Ovary (tissue), 9 donors: ENCODE results near the gene PAK4. TPM values are rescaled to one million over a fixed set of nuclear protein-coding genes. Genes with fewer than 3 reads are reported as not detected.

Experiments used
- DNase-seq, 5 donors: peaks; one replicate each; pipeline ENCODE4 v3.0.0-alpha.2; 2019 to 2020
- H3K27ac ChIP-seq, 2 donors: fragments of 200-600 bp; one replicate each; pipeline versions ENCODE4 v1.5.1 to v1.8.0; 2019 to 2022
- H3K27me3 ChIP-seq: fragments of 200-600 bp; one replicate; pipeline ENCODE4 v1.8.0; 2022
- H3K36me3 ChIP-seq: fragments of 200-600 bp; sonication (generic); one replicate; pipeline ENCODE4 v1.5.1; 2019
- H3K4me1 ChIP-seq: one replicate; pipeline ENCODE4 v1.8.1; 2013; ENCODE audit warnings: mild to moderate bottlenecking, moderate library complexity; ENCODE audit not compliant: insufficient read depth
- H3K4me3 ChIP-seq: fragments of 200-600 bp; sonication (generic); one replicate; pipeline ENCODE4 v1.5.1; 2017
- H3K9me3 ChIP-seq, 2 donors: fragments of 200-600 bp in 1 of 2; sonication (generic) in 1 of 2; one replicate each; pipeline versions ENCODE4 v1.5.1 to v1.8.1; 2013 to 2019; ENCODE audit warnings: mild to moderate bottlenecking in 1 of 2, moderate library complexity in 1 of 2
- EP300 ChIP-seq: sonication (generic); formaldehyde crosslinking; IDR thresholded peaks from one replicate; pipeline ENCODE4 v1.6.1; 2017; ENCODE audit warnings: antibody characterized with exemption
- POLR2A ChIP-seq: fragments of 450-650 bp; IDR thresholded peaks from one replicate; pipeline ENCODE4 v1.6.1; 2017; ENCODE audit warnings: antibody characterized with exemption, mild to moderate bottlenecking, moderate library complexity
- WGBS, 3 donors: extraction: QIAGEN DNeasy Blood & Tissue Kit in 1 of 3; methylation state at CpG; one replicate each; pipeline versions ENCODE4 v1.1.5 to v1.1.7; 2013 to 2017; 5-methylcytosine and 5-hydroxymethylcytosine counted together
- intact Hi-C, 4 donors: fragments of 100-400 bp; cut with DNase I; formaldehyde crosslinking; loops; one replicate each; pipeline versions ENCODE4 v1.11.0 to v1.15.1; 2022 to 2023
- polyA plus RNA-seq, 2 donors: library from polyadenylated mRNA; stranded (reverse); fragments of 200-250 nt in 1 of 2; fragments of 350-450 nt in 1 of 2; fragmentation: Illumina TruSeq in 1 of 2; extraction: RNeasy Lipid Tissue Mini Kit (QIAGEN cat#74804) in 1 of 2; gene quantifications; one replicate each; pipeline ENCODE4 v1.2.3, GENCODE V29; 2013 to 2014
- total RNA-seq, 7 donors: library from RNA; depleted of rRNA in 2 of 7; stranded (reverse); fragments of >200 nt in 2 of 7; fragmentation: NEBNext Ultra II Directional in 3 of 7; extraction: Animal tissue kit (Norgen Biotek cat#: 25700) in 3 of 7; gene quantifications; one replicate each; pipeline versions ENCODE4 v1.1.0 to v1.2.4, GENCODE V29; 2016 to 2023
- TF ChIP-seq, protein P1 (sequence below), 3 donors: fragments of 450-650 bp in 2 of 3; fragments of 200-600 bp in 1 of 3; IDR thresholded peaks; one replicate each; pipeline versions ENCODE4 v1.5.1 to v1.8.0; 2016 to 2022; ENCODE audit warnings: antibody characterized with exemption in 3 of 3, mild to moderate bottlenecking in 1 of 3
- donor health status: DM: no; HTN: no; CAD: no; lungs with moderate emphysema.
- donor health status: DM: no; HTN: no; CAD: no.
- donor health status: Bipolar disorder and iron deficiency.
- donor health status: DM: yes; HTN: yes; CAD: no.
- donor health status: DM: no; HTN: no; CAD: no.
- donor health status: DM: yes; HTN: yes; CAD: no.

PAK4 gene
- total and polyA plus RNA-seq, 9 donors: 10.4 to 62.2 (median 35.4) TPM

DNA sequence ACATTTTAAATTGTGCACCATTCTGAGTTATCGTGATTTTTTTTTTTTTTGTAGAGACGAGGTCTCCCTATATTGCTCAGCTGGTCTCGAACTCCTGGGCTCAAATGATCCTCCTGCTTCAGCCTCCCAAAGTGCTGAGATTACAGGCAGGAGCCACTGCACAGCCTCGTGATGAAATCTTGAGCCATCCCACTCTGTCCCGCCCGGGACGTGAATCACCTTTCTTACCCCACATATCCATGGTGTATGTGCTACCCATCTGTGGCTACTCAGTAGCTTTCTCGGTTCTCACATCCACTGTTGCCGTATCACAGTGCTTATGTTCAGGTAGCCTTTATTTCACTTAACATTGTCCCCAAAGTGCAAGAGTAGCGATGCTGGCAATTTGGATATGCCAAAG is 26.5 kb downstream of the PAK4 start:
- intact Hi-C loops: no loop called here
- WGBS, 3 donors: 91 to 94% (median 92%) methylated on average over 10 of the region's 10 CpGs
- H3K27me3 ChIP-seq: no peaks in the 10 kb centered on the region
- no peak for DNase-seq
- H3K36me3 ChIP-seq: no peaks in the 10 kb centered on the region
- TF ChIP-seq, protein P1, sequence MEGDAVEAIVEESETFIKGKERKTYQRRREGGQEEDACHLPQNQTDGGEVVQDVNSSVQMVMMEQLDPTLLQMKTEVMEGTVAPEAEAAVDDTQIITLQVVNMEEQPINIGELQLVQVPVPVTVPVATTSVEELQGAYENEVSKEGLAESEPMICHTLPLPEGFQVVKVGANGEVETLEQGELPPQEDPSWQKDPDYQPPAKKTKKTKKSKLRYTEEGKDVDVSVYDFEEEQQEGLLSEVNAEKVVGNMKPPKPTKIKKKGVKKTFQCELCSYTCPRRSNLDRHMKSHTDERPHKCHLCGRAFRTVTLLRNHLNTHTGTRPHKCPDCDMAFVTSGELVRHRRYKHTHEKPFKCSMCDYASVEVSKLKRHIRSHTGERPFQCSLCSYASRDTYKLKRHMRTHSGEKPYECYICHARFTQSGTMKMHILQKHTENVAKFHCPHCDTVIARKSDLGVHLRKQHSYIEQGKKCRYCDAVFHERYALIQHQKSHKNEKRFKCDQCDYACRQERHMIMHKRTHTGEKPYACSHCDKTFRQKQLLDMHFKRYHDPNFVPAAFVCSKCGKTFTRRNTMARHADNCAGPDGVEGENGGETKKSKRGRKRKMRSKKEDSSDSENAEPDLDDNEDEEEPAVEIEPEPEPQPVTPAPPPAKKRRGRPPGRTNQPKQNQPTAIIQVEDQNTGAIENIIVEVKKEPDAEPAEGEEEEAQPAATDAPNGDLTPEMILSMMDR (IDR thresholded peaks at IDR 0.05): no peak
- TF ChIP-seq EP300: no peak
- no peak for TF ChIP-seq POLR2A
- H3K4me3 ChIP-seq: no peak overlapping the region
- peaks cover 11% of the 10 kb centered on the region for H3K4me1 ChIP-seq
- no peak overlapping the region for H3K27ac ChIP-seq
- H3K9me3 ChIP-seq: no peaks in the 10 kb centered on the region

DNA sequence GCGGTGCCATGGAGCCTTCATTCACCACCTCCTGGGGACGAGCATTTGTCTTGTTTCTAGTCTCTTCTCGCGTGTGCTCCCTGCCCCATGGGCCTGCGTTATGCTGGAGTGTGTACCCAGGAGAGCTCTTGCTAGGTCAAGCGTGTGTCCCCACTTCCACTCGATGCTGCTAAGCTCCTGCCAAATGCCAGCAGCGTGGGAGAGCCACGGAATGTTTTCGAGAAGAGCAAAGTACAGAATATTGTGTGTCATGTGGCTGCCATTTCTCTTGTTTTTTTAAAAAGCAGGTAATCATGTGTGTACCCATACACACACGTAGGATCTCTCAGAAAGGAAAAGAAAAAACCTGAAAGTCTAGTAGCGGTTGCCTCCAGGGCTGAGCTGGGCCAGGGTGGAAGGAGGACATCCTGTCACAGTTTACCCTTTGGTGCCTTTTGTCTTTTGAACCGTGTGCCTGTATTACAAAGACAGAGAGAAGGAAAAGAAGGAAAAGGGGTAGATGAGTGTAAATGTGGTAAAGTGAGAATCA is 28.6 kb downstream of the PAK4 start:
- no peaks in the 10 kb centered on the region for H3K27me3 ChIP-seq
- no peaks in the 10 kb centered on the region for H3K9me3 ChIP-seq
- WGBS, 3 donors: 86 to 89% (median 87%) methylated on average over 13 of the region's 13 CpGs
- H3K36me3 ChIP-seq: no peaks in the 10 kb centered on the region
- peaks cover 22% of the 10 kb centered on the region for H3K4me1 ChIP-seq
- TF ChIP-seq POLR2A: no peak
- TF ChIP-seq, protein P1 (IDR thresholded peaks at IDR 0.05): no peak
- no peak for TF ChIP-seq EP300
- DNase-seq: no peak
- intact Hi-C loops: no loop called here
- H3K27ac ChIP-seq: no peak overlapping the region
- no peak overlapping the region for H3K4me3 ChIP-seq

DNA sequence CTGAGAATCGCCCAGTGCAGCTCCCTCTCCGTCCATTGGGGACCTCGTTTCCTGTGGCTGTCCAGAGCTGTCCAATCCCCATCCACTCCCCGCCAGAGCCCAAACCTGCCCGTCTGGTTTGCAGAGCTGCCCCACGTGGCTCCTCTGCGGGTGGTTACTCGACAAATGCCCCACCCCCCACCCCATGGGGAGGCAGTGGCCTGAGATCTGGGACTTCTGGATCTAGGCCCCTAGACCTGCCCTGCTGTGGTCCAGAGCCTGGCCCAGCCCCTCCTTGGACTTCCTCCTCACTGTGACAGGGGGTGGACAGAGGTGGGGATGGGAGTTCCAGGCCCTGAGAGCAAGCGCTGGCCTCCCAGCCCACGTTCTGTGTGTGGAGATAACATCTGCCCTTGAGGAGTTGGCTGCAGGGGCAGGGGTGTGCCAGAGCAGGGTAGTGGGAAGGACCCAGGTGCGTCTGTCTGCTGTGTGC is 29.1 kb downstream of the PAK4 start:
- Histone ChIP-seq H3K27me3 (no peaks in the 10 kb centered on the region), H3K36me3 (no peaks in the 10 kb centered on the region), H3K27ac (no peak overlapping the region), H3K4me3 (no peak overlapping the region), H3K9me3 (no peaks in the 10 kb centered on the region), H3K4me1 (peaks cover 22% of the 10 kb centered on the region)
- 72 to 79% (median 77%) methylated on average over 10 to 11 of the region's 11 CpGs for WGBS, 3 donors
- DNase-seq: no peak
- TF ChIP-seq, protein P1 (IDR thresholded peaks at IDR 0.05): no peak
- intact Hi-C loops: no loop called here

DNA sequence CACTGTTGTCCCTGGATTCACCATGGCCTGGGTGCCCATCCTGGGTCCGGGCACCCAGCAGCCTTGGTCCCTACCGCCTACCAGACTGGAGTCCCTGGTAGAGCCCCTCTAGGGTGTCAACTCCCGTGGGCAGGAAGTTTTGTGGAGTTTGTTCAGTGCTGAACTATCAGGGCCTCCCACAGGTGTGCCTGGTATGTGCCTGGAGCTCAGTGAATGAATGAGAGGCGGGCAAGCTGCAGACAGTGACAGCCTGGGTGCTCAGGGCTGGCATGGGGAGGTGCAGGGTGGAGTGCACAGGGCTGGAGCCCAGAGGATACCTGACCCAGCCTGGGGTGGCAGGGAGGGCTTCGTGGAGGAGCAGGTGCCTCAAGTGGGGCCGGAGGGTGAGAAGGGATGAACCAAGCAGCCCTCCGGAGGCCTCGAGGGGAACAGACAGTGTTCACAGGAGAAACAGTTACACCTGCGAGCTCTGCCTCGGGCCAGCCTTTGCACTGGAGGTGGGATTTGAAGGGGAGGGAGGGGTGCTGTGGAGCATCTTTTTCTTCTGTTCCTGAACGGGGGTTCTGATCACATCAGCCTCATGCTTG is 29.6 kb downstream of the PAK4 start:
- H3K27ac ChIP-seq: no peak overlapping the region
- H3K4me1 ChIP-seq: peaks cover 27% of the 10 kb centered on the region
- no peaks in the 10 kb centered on the region for H3K27me3 ChIP-seq
- no peak overlapping the region for H3K4me3 ChIP-seq
- WGBS, 3 donors: 78 to 82% (median 79%) methylated on average over 11 of the region's 11 CpGs
- DNase-seq: no peak
- TF ChIP-seq EP300: no peak
- no peak for TF ChIP-seq POLR2A
- TF ChIP-seq, protein P1 (IDR thresholded peaks at IDR 0.05): no peak
- no peaks in the 10 kb centered on the region for H3K9me3 ChIP-seq
- intact Hi-C loops: no loop called here
- H3K36me3 ChIP-seq: no peaks in the 10 kb centered on the region
